ENCODE measurements around the gene NUCKS1. TPM values are rescaled to one million over a fixed set of nuclear protein-coding genes. Genes with fewer than 3 reads are reported as not detected.

NUCKS1 gene
- total RNA-seq, 2 donors from 2014 or later, result 80.6 to 116 TPM

GRCh38 chr1:205744403-205744802 is 5.6 kb downstream of the NUCKS1 start:
- no peak for TF ChIP-seq CTCF (IDR thresholded peaks at IDR 0.05)
- no peaks in the 10 kb centered on the region for H3K36me3 ChIP-seq
- ATAC-seq (ENCODE audit: insufficient number of reproducible peaks, low FRiP score, low read depth) (no peak), DNase-seq (ENCODE audit: low spot score) (no peak)
- H3K4me3 ChIP-seq, result no peak overlapping the region
- no peaks in the 10 kb centered on the region for H3K9me3 ChIP-seq
- H3K27ac ChIP-seq, result no peak overlapping the region
- H3K4me1 ChIP-seq (ENCODE audit: control insufficient read depth in 1 of 2, low read depth in 2 of 2), result peaks cover 25 to 56% of the 10 kb centered on the region in 2 donors
- no peaks in the 10 kb centered on the region for H3K27me3 ChIP-seq (replicated peaks; ENCODE audit: insufficient read depth)

- no peak overlapping the region for H3K27ac ChIP-seq
- no peaks in the 10 kb centered on the region for H3K27me3 ChIP-seq (replicated peaks; ENCODE audit: insufficient read depth)
- no peak for DNase-seq (ENCODE audit: low spot score)
- ATAC-seq (ENCODE audit: insufficient number of reproducible peaks, low FRiP score, low read depth), result no peak
- no peak for TF ChIP-seq CTCF (IDR thresholded peaks at IDR 0.05)
- H3K4me3 ChIP-seq, result no peak overlapping the region
- no peaks in the 10 kb centered on the region for H3K9me3 ChIP-seq
- no peaks in the 10 kb centered on the region for H3K36me3 ChIP-seq
- H3K4me1 ChIP-seq (ENCODE audit: control insufficient read depth in 1 of 2, low read depth in 2 of 2), result peaks cover 27 to 59% of the 10 kb centered on the region in 2 donors
These were observed 6.0 kb downstream of the NUCKS1 start for GRCh38 chr1:205743977-205744376.

- DNase-seq (ENCODE audit: low spot score) (no peak), ATAC-seq (ENCODE audit: insufficient number of reproducible peaks, low FRiP score, low read depth) (no peak)
- Histone ChIP-seq H3K4me1 (ENCODE audit: control insufficient read depth in 1 of 2, low read depth in 2 of 2) (peaks cover 13 to 48% of the 10 kb centered on the region in 2 donors), H3K27me3 (replicated peaks; ENCODE audit: insufficient read depth) (no peaks in the 10 kb centered on the region), H3K36me3 (no peaks in the 10 kb centered on the region), H3K27ac (no peak overlapping the region), H3K9me3 (no peaks in the 10 kb centered on the region), H3K4me3 (no peak overlapping the region)
- TF ChIP-seq CTCF (IDR thresholded peaks at IDR 0.05), result no peak
These were observed 8.3 kb downstream of the NUCKS1 start for GRCh38 chr1:205741681-205742080.

- peaks cover 6 to 44% of the 10 kb centered on the region in 2 donors for H3K4me1 ChIP-seq (ENCODE audit: control insufficient read depth in 1 of 2, low read depth in 2 of 2)
- H3K9me3 ChIP-seq, result no peaks in the 10 kb centered on the region
- no peak overlapping the region for H3K27ac ChIP-seq
- H3K27me3 ChIP-seq (replicated peaks; ENCODE audit: insufficient read depth), result no peaks in the 10 kb centered on the region
- ATAC-seq (ENCODE audit: insufficient number of reproducible peaks, low FRiP score, low read depth), result no peak
- H3K4me3 ChIP-seq, result no peak overlapping the region
- no peak for TF ChIP-seq CTCF (IDR thresholded peaks at IDR 0.05)
- no peak for DNase-seq (ENCODE audit: low spot score)
- H3K36me3 ChIP-seq, result peaks cover 3% of the 10 kb centered on the region
These were observed 10.4 kb downstream of the NUCKS1 start for GRCh38 chr1:205739348-205740160.

GRCh38 chr1:205735218-205735617 is 14.8 kb downstream of the NUCKS1 start:
- Histone ChIP-seq H3K9me3 (no peaks in the 10 kb centered on the region), H3K27ac (no peak overlapping the region), H3K27me3 (replicated peaks; ENCODE audit: insufficient read depth) (no peaks in the 10 kb centered on the region), H3K4me1 (ENCODE audit: control insufficient read depth in 1 of 2, low read depth in 2 of 2) (peaks cover 9 to 40% of the 10 kb centered on the region in 2 donors), H3K4me3 (no peak overlapping the region), H3K36me3 (peaks cover 4% of the 10 kb centered on the region)
- no peak for DNase-seq (ENCODE audit: low spot score)
- TF ChIP-seq CTCF (IDR thresholded peaks at IDR 0.05), result no peak
- ATAC-seq (ENCODE audit: insufficient number of reproducible peaks, low FRiP score, low read depth), result no peak

Measured in thoracic aorta (tissue), 2 donors.